PFSK-1 (cell line): Measurements from ENCODE around the gene TRMT6.

Source experiments
- POLR2AphosphoS5 ChIP-seq: IDR thresholded peaks from 2 replicates; pipeline ENCODE4 v1.6.1; 2012; ENCODE audit warnings: low read depth, mild to moderate bottlenecking, control low read depth, low read length, moderate library complexity
- SIN3A ChIP-seq: IDR thresholded peaks from 2 replicates; pipeline ENCODE4 v1.6.1; 2012; ENCODE audit warnings: mild to moderate bottlenecking, low read length, moderate library complexity, borderline replicate concordance; ENCODE audit not compliant: insufficient read depth

GRCh38 chr20:5888041-5888440, 62.3 kb downstream of the TRMT6 start:
- no peak for TF ChIP-seq POLR2AphosphoS5
- no peak for TF ChIP-seq SIN3A
